Measurements from ENCODE around the gene IPO4. TPM values are rescaled to one million over a fixed set of nuclear protein-coding genes. Genes with fewer than 3 reads are reported as not detected.

Gene IPO4
- total and polyA plus RNA-seq, 10 of the 15 experiments (the other 5 are each of a cell fraction or from before 2014, with no cell fraction given), result 7.8 to 139 (median 37.6) TPM

GRCh38 chr14:24133735-24134134 lies 54.9 kb downstream of the IPO4 start:
- no peak overlapping the region for H3K4me2 ChIP-seq (ENCODE audit: control insufficient read depth, insufficient read depth)
- 100% methylated on average over 1 of the region's 1 CpG for WGBS (ENCODE audit: insufficient coverage, insufficient replicate concordance, low lambda C conversion rate, missing lambda C conversion rate)
- no peak for DNase-seq (ENCODE audit: low read depth, low spot score)
- RAD21 ChIA-PET (ENCODE audit: unreplicated experiment), result interaction anchor here (1.3 to 1.6 kb wide), 2 partner anchors 13 to 18 kb away, joined by 6 to 11 read pairs; partner anchors contain the start of genes DCAF11, NRL and PSME2
- no TSS peak for BruUV-seq (replicated peaks)
- peaks cover 30% of the 10 kb centered on the region for H3K79me2 ChIP-seq (ENCODE audit: control insufficient read depth, insufficient read depth, low read length)
- intact Hi-C loops (cut with micrococcal nuclease; ENCODE audit: unreplicated experiment), result no loop called here
- peaks cover 5 to 9% of the 10 kb centered on the region in 2 experiments; a peak in 3 of 4 replicates for H3K36me3 ChIP-seq (ENCODE audit: control insufficient read depth in 2 of 2, insufficient read depth in 2 of 2, low read length in 1 of 2)
- no peaks in the 10 kb centered on the region for H3K9me3 ChIP-seq (replicated peaks; ENCODE audit: control insufficient read depth, insufficient read depth, low read length)
- no peaks in the 10 kb centered on the region for H3K27me3 ChIP-seq (replicated peaks in 1 of 2; ENCODE audit: control insufficient read depth in 2 of 2, insufficient read depth in 2 of 2, low read length in 1 of 2)
- H2AFZ ChIP-seq (ENCODE audit: control insufficient read depth, low read depth, low read length), result no peak overlapping the region
- ATAC-seq, result no peak
- CTCF ChIA-PET, result interaction anchor here (0.7 to 1.7 kb wide), 5 partner anchors 9 to 174 kb away, joined by 3 to 8 read pairs (median 4); partner anchors contain the start of gene MDP1
- SMC1A ChIA-PET (ENCODE audit: uncharacterized antibody, unreplicated experiment), result interaction anchor here (1.5 to 7.7 kb wide), 3 partner anchors 12 to 76 kb away, joined by 3 to 70 read pairs (median 5); partner anchors contain the start of genes DCAF11 and NRL
- POLR2A ChIA-PET, result interaction anchor here (0.5 to 11.6 kb wide), 6 partner anchors 12 to 1118 kb away, joined by 3 to 276 read pairs (median 7); partner anchors contain the start of genes DCAF11, NRL, PSME2 and RNF31
- H3K9ac ChIP-seq (ENCODE audit: control insufficient read depth, insufficient read depth, low read length), result no peak overlapping the region
- H4K20me1 ChIP-seq (ENCODE audit: control insufficient read depth, insufficient read depth), result no peaks in the 10 kb centered on the region
- H3K27ac ChIP-seq (ENCODE audit: control insufficient read depth, insufficient read depth), result no peak overlapping the region
- FAIRE-seq, result no peak
- H3K4me1 ChIP-seq (ENCODE audit: control insufficient read depth, insufficient read depth, low read length), result peaks cover 31% of the 10 kb centered on the region
- in situ Hi-C loops (cut with MboI), result no loop called here
- H3K4me3 ChIP-seq, result no peak overlapping the region
- TF ChIP-seq FOS (IDR thresholded peaks at IDR 0.05; ENCODE audit: borderline replicate concordance, extremely low read depth, insufficient read length), result no peak
- TF ChIP-seq EED (IDR thresholded peaks at IDR 0.05; ENCODE audit: low read depth), result no peak
- no peak for TF ChIP-seq SMAD1 (IDR thresholded peaks at IDR 0.05; ENCODE audit: low read depth, partially characterized antibody)
- TF ChIP-seq ZNF217 (IDR thresholded peaks at IDR 0.05), result no peak
- no peak for TF ChIP-seq USF2 (IDR thresholded peaks at IDR 0.05; ENCODE audit: borderline replicate concordance, low read depth, low read length)
- no peak for TF ChIP-seq ASH2L (IDR thresholded peaks at IDR 0.05; ENCODE audit: borderline replicate concordance, low read depth)
- TF ChIP-seq TCF12 (IDR thresholded peaks at IDR 0.05; ENCODE audit: low read depth, low read length), result no peak
- no peak for TF ChIP-seq FOXK2 (IDR thresholded peaks at IDR 0.05)
- no peak for TF ChIP-seq POLR2AphosphoS2 (IDR thresholded peaks at IDR 0.05; ENCODE audit: low read depth, low read length)
- no peak for TF ChIP-seq PAX5 (IDR thresholded peaks at IDR 0.05; ENCODE audit: borderline replicate concordance, low read depth, low read length)
- TF ChIP-seq, protein P1, sequence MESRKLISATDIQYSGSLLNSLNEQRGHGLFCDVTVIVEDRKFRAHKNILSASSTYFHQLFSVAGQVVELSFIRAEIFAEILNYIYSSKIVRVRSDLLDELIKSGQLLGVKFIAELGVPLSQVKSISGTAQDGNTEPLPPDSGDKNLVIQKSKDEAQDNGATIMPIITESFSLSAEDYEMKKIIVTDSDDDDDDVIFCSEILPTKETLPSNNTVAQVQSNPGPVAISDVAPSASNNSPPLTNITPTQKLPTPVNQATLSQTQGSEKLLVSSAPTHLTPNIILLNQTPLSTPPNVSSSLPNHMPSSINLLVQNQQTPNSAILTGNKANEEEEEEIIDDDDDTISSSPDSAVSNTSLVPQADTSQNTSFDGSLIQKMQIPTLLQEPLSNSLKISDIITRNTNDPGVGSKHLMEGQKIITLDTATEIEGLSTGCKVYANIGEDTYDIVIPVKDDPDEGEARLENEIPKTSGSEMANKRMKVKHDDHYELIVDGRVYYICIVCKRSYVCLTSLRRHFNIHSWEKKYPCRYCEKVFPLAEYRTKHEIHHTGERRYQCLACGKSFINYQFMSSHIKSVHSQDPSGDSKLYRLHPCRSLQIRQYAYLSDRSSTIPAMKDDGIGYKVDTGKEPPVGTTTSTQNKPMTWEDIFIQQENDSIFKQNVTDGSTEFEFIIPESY (IDR thresholded peaks at IDR 0.05), result no peak
- no peak for TF ChIP-seq REST (IDR thresholded peaks at IDR 0.05; ENCODE audit: low read depth, low read length)
- TF ChIP-seq SMARCA5 (IDR thresholded peaks at IDR 0.05), result no peak
- TF ChIP-seq, protein P2, sequence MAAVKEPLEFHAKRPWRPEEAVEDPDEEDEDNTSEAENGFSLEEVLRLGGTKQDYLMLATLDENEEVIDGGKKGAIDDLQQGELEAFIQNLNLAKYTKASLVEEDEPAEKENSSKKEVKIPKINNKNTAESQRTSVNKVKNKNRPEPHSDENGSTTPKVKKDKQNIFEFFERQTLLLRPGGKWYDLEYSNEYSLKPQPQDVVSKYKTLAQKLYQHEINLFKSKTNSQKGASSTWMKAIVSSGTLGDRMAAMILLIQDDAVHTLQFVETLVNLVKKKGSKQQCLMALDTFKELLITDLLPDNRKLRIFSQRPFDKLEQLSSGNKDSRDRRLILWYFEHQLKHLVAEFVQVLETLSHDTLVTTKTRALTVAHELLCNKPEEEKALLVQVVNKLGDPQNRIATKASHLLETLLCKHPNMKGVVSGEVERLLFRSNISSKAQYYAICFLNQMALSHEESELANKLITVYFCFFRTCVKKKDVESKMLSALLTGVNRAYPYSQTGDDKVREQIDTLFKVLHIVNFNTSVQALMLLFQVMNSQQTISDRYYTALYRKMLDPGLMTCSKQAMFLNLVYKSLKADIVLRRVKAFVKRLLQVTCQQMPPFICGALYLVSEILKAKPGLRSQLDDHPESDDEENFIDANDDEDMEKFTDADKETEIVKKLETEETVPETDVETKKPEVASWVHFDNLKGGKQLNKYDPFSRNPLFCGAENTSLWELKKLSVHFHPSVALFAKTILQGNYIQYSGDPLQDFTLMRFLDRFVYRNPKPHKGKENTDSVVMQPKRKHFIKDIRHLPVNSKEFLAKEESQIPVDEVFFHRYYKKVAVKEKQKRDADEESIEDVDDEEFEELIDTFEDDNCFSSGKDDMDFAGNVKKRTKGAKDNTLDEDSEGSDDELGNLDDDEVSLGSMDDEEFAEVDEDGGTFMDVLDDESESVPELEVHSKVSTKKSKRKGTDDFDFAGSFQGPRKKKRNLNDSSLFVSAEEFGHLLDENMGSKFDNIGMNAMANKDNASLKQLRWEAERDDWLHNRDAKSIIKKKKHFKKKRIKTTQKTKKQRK (IDR thresholded peaks at IDR 0.05; ENCODE audit: low read depth, low read length), result no peak
- TF ChIP-seq BRCA1 (IDR thresholded peaks at IDR 0.05; ENCODE audit: low read depth, low read length), result no peak

All from GM12878 (cell line).